ENCODE measurements around the gene NFAM1.

DNA sequence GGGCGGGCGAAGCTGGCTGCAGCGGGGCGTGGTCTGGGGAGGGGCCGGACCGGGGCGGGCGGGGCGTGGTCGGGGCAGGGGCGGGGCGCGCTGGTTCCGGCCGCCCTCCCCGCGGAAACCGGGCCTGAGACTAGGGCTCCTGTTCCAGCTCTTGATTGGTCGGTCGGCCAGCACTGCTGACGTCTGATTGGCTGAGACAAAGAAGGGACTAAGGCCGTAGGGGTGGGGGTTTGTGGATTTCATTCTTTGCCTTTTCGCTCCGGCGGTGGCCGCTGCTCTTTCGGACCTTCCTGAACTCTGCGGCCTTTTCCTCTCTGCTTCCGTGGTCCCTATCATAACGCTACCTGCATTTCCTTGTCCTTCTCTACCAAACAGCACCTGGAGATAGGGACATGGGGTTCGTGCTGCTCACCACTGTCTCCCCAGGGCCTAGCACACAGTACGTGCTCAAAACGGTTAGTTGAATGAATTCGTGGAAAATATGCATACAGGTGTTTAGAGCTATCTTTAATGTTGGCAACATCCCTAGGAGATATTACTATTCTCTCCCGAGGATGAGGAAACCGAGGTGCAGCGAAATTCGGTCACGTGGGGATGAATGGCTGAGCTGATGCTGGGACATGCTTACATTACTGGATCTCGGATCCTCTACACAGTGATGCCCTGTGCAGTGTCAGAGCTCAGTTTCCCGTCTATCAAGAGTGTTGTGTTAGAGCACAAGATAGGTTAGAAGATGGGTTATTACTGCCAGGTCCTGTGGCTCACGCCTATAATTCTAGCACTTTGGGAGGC lies 62.8 kb downstream of the NFAM1 start:
- TF ChIP-seq CTCF (conservative IDR thresholded peaks at IDR 0.05 in 1 of 2, IDR thresholded peaks at IDR 0.05 in 1 of 2; ENCODE audit: extremely low read depth in 1 of 2, insufficient read depth in 1 of 2, low read depth in 1 of 2, low read length in 2 of 2) (no peak), EZH2 (IDR thresholded peaks at IDR 0.05; ENCODE audit: borderline replicate concordance, low read length) (no peak)

Measured in mammary epithelial cell (primary cell).